NCI-H748 treated with DMSO at 0.1 percent for 48 hours (cell line): ENCODE results near the gene TRIP6.
"Not testable (repeated sequence)": the region's sequence is repeated elsewhere in the genome, so short reads cannot be mapped to it uniquely, and the experiment has no call there.

Experiments
- DNase-seq: peaks from one replicate; lab custom pipeline; 2025; lab: John Stamatoyannopoulos, UW

TRIP6 gene

DNA sequence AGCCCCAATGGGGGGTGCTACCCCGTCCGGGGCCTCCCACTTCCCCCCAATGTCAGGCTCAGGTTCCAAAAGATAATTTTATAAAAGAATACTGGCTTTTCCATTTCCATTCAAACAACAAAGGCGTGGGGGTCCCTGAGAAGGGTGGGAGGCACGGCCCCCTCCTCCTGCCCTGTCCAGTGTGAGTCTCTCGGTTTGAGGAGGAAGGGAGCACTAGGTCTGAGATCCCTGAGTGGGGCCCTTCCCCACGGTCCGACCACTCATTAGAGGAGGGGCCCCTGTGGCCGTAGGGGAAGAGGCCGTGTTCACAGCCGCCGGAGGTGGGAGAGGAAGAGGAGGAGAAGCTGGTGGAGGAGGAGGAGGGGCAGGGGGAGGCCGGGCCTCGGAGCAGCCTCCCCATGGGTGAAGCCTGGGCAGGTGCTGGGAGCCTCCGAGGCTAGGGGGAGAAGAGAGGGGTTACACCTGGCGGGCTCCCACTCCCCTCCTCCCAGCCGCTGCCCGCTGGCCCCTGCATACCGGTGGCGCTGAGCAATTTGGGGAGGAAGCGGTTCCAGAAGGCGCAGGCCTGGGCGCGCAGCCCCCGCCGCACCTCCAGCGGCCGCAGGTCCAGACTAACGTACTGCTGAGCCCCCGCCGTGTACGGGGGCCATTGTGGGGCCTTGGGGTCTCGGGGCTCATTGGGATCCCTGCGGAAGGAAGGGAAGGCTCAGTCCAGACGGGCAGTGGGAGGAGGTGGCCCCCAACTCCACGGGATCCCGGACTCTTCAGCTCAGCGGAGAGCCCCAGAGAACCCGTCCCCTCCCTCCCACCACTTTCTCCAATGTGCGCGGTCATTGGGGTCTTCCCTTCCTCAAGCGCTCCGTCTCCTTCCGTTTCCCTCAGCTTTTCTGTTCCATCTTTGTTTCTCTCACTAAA, 23.7 kb downstream of the TRIP6 start:
- DNase-seq = no peak

DNA sequence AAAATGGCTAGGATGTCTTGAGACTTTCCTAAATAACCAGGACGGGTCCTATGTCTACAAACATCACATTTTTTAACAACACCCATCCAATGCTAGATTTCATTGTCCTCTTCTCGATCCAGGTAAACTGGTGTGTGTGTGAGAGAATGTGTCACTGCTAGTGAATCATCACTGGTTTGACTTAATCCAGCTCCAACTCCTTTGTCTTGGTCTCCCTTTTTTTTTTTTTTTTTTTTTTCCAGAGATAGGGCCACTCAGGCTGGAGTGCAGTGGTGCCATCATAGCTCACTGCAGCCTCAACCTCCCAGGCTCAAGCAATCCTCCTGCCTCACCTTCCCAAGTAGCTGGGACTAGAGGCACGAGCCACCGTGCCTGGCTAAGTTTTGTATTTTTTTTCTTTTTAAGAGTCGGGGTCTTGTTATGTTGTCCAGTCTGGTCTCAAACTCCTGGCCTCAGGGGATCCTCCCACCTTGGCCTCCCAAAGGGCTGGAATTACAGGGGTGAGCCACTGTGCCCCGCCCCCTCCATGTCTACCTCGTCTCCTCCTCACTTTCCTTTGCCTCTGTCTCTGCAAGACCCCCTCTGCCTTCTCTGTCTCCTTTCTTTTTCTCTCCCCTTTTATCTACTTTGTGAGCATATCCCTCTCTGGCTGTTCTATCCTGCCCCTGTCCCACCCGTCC, 24.5 kb downstream of the TRIP6 start:
- DNase-seq = no peak

DNA sequence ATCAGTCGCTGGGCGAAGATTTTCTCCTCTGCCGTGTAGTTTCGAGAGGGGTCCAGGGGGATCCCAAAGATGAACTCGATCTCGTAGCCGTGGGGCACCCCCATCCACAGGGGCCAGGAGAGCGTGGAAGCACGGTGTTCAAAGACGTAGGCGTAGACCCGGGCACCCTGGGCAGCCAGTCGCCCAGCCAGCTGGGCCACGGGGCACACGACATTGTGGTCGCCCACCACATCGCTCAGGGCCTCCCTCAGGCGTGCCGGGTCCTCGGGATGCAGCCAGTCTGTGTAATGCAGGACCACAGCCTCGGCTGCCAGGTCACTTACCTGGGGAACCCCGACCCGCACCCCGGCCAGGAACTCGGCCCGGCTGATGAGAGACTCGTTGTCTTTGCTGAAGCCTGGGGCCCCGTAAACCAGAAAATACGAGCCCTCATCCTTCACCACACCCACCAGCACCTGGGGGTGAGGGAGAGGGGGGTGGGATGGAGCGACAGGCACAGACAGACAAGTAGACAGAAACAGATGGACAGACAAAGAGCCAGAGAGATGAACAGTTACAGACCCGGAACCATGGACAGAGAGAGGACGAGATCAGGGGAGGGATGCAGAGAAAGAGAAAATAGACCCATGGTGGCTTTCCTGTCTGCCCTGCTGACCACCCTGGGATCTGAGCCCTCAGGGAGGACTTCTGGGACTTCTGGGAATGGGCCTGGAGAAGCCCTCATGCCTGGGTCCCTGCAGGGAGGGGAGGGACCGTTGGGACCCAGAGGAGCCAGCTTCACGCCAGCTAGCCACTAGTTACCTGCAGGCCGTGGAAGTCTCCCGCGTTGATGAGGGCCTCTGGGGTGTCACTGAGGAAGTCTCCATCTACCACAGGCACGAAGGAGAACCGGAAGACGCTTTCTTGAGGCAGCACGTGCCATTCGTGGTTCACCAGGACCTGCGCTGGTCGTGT, 25.5 kb downstream of the TRIP6 start:
- no peak for DNase-seq

GRCh38 chr7:100893318-100893895, 26.2 kb downstream of the TRIP6 start:
- DNase-seq = no peak

DNA sequence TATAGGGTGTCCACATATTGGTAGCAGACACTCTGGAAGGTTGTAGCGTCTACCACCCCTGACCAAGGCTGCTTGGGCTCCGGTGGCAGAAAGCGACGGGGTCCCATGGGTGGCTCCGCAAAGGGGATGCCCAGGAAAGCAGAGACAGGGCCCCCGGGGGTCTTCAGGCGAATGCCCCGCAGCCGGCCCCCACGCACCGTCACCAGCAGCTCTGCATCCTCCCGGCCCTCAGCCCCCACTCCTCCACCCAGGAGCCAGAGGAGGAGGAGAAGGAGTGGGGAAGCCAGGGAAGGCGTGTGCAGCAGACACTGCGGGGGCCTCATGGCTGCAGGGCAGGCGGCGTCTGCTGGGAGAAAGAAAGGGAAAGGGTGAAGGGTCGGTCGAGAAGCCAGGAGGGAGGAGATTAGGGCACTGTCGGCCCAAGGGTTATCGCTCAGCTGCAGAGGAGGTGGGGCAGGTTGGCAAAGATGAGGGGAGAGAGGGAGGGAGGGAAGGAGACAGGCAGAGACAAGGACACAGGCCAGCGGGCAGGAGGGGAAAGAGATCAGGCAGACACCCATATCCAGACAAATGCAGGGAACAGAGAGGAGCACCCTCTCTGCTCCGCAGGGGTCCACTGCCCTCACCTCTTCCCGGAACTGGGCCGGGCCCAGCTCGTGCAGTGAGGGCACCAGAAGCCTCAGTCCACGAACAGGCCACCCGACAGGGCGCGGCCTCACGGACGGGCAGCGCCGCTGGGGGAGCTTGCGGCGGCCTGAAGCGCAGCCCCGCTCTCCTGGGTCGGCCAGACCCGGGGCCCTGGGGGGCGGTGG, 26.9 kb downstream of the TRIP6 start:
- no peak for DNase-seq

- DNase-seq = no peak
Observed at GRCh38 chr7:100894860-100895700, 27.9 kb downstream of the TRIP6 start.

DNA sequence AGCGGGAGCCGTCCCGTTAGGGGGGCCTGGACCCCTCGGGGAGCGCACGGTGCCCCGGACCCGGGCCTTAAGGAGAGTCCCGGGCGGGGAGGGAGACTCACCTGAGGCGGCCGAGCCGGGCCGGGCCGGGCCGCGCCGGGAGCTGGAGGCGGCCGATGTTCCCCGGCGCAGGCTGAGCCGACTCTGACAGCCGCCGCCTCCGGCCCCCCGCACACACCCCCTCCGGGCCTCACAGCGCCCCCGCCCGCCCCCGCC, 28.4 kb downstream of the TRIP6 start, which contains the start of gene ACHE:
Gene ACHE (minus strand): TSS at position 188 of the 255 bp plus-strand sequence. CDS start 1,656 bp downstream, outside the sequence.
- no peak for DNase-seq

- DNase-seq = no peak
Observed at GRCh38 chr7:100895956-100896731, 29.0 kb downstream of the TRIP6 start.

GRCh38 chr7:100896732-100897608, 29.8 kb downstream of the TRIP6 start:
- DNase-seq = no peak

GRCh38 chr7:100897772-100898454, 30.7 kb downstream of the TRIP6 start:
- no peak for DNase-seq

DNA sequence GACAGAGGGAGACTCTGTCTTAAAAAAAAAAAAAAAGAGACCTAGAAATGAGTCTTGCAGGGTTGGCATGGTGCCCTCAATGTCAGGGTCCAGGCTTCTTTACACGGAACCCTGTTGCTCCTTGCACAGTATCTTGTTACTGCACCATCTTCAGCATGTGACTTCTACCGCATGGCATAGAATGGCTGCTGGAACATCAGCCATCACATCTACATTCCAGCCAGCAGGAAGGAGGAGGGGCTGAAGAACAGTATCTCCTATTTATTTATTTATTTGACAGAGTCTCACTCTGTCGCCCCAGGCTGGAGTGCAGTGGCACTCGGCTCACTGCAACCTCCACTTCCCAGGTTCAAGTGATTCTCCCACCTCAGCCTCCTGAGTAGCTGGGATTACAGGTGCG, 32.2 kb downstream of the TRIP6 start:
- DNase-seq = no peak

DNA sequence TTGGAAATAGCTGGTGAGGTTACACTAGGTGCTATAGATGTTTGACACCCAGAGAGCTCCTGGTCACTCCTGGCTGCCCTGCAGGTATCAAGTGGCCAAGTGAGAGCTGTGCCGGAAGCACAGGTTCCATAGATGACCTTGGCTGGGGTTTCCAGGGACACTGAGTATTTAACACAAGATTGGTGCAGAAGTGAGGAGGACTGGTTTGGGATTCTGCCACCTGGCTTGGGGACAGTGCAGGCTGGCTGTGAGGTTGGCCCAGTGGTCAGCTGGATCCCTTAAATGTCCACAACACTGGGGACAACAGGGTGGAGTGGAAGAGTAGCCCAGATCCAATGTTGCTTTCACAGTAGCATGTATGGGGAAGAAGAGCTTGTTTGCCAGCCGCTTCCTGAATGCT, 33.8 kb downstream of the TRIP6 start:
- DNase-seq = no peak

- no peak for DNase-seq
Observed at GRCh38 chr7:100901921-100902332, 34.7 kb downstream of the TRIP6 start.

- DNase-seq = no peak
Observed at GRCh38 chr7:100902638-100903037, 35.5 kb downstream of the TRIP6 start.

DNA sequence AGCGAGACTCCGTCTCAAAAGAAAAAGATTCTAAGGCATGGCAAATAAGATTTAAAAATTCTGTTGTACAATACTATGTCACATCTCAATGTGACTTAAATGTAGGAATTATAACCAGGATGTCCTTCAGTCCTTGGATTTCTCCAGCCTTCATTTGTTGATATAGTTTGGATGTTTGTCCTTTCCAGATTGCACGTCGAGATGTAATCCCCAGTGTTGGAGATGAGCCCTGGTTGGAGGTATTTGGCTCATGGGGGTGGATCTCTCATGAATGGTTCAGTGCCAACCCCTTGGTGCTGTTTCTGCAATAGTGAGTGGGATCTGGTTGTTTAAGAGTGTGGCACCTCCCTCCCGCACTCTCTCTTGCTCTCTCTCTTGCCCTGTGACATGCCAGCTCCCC, 41.3 kb downstream of the TRIP6 start:
- DNase-seq = no peak

DNA sequence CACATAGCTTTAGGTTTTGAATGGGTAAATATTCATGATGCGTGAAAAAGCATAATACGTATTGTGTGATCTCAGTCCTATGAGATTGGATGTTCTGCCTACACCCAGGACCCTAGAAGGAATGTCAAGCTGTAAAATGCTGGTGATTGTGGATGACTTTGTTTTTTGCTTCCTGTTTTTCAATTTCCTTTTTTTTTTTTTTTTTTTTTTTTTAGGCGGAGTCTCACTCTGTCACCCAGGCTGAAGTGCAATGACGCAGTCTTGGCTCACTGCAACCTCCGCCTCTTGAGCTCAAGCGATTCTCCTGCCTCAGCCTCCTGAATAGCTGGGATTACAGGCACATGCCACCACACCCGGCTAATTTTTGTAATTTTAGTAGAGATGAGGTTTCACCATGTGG, 43.3 kb downstream of the TRIP6 start:
- not testable (repeated sequence) for DNase-seq

DNA sequence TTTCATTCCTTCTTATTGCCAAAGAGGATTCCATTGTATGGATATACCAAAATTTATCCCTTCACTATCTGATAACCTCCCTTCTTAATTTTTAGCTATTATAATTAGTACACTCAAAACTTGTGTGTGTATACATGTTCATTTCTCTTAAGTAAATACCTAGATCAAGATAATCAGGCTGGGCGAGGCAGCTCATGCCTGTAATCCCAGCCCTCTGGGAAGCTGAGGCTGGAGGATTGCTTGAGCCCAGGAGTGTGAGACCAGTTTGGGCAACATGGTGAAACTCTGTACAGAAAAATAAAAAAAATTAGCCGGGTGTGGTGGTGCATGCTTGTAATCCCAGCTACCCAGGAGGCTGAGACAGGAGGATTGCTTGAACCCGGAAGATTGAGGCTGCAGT, 44.3 kb downstream of the TRIP6 start:
- DNase-seq = no peak
